Measurements from ENCODE around the gene CPVL.

The CPVL gene

DNA sequence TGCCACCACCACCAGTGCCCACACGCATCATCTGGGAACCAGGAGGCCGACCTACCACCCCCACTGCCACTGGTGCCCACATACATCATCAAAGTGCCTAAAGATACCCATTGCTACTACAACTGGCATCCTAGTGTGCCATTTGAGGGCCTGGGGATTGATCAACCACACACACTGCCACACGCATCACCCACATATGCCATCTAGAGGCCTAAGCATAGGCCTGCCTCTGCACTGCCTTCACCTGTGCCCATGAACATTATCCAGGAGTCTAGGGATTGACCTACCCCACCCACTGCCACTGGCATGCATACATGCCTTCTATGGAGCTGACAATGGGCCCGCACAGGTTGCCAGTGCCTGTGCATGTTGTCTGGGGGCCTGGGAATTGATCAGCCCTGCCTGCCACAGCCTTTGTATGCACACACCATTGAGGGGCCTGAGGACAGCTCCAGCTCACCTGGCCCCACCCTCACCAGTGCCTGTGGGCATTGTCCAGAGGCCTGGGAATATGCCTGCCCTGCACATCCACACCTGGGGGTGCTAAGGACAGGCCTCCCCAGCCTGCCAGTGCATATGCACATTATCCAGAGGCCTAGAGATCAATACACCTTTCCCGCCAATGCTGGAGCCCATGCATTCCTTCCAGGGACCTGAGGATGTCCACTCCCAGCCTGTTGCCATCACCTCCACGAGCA lies 123.9 kb downstream of the CPVL start:
- DNase-seq (ENCODE audit: low read depth): no peak
- no peak overlapping the region for H3K4me3 ChIP-seq (ENCODE audit: control insufficient read depth, low read depth, low read length)
- TF ChIP-seq, protein P1, sequence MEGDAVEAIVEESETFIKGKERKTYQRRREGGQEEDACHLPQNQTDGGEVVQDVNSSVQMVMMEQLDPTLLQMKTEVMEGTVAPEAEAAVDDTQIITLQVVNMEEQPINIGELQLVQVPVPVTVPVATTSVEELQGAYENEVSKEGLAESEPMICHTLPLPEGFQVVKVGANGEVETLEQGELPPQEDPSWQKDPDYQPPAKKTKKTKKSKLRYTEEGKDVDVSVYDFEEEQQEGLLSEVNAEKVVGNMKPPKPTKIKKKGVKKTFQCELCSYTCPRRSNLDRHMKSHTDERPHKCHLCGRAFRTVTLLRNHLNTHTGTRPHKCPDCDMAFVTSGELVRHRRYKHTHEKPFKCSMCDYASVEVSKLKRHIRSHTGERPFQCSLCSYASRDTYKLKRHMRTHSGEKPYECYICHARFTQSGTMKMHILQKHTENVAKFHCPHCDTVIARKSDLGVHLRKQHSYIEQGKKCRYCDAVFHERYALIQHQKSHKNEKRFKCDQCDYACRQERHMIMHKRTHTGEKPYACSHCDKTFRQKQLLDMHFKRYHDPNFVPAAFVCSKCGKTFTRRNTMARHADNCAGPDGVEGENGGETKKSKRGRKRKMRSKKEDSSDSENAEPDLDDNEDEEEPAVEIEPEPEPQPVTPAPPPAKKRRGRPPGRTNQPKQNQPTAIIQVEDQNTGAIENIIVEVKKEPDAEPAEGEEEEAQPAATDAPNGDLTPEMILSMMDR (conservative IDR thresholded peaks at IDR 0.05; ENCODE audit: control insufficient read depth, insufficient read depth, low read depth, low read length): no peak

DNA sequence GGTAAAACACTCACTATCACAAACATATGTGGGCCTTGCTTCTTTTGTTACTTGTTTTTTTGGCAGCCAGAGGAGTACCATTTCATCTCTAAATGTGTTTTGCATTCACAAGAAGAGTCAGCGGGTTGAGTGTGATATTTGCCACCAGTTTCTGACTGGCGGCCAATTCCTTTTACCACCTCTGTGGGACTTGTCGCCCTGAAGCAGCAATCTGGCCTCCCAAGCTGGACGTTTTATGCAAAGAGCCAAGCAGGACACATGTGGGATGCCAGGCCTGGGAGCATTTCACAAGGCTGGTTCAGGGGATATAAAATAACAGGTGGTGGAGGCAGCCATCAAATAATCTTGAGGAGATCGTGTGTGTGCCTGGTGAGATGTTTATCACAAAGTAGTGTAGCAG lies 126.4 kb downstream of the CPVL start:
- no peak overlapping the region for H3K4me3 ChIP-seq (ENCODE audit: control insufficient read depth, low read depth, low read length)
- TF ChIP-seq, protein P1 (conservative IDR thresholded peaks at IDR 0.05; ENCODE audit: control insufficient read depth, insufficient read depth, low read depth, low read length): no peak
- DNase-seq (ENCODE audit: low read depth): no peak

DNA sequence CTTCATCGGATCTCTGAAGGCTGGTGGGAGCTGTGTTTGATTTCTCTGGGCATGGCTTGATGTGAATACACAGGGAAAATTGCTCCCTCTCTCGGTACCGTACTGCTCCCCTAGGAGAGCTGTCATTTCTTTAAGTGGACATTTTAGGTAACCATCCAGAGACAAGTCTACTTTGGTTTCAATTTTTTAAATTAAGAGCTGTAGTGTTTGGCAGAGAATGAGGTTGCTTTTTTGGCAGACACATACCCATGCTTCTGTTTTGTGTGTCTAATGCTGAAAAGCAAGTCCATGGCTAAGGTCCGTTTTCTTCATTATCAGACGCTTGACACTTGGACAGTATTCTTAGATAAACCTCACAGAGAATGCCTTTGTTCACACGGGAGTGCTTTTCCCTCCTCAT lies 127.0 kb downstream of the CPVL start:
- peak; percentile 47 for DNase-seq (ENCODE audit: low read depth)
- no peak overlapping the region for H3K4me3 ChIP-seq (ENCODE audit: control insufficient read depth, low read depth, low read length)
- TF ChIP-seq, protein P1 (conservative IDR thresholded peaks at IDR 0.05; ENCODE audit: control insufficient read depth, insufficient read depth, low read depth, low read length): peak; percentile 49

DNA sequence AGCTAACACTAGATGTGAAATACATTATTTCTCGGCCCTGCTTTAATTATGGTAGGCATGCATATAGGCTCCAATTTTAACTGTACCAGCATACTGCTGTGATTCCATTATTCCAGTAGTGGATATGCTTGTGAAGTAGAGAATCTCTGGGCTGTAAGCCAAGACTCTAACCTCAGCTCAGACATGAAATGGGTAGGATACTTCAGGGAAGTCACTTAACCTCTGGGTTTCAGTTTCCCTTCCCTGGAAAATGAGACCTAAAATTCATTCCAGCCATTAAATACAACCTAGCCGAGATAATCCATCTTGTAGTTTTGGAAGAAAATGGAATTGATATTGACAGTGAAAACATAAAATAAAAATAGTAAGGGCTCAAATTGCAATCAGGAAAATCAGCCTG lies 128.6 kb downstream of the CPVL start:
- DNase-seq (ENCODE audit: low read depth): peak; percentile 21
- H3K4me3 ChIP-seq (ENCODE audit: control insufficient read depth, low read depth, low read length): no peak overlapping the region
- TF ChIP-seq, protein P1 (conservative IDR thresholded peaks at IDR 0.05; ENCODE audit: control insufficient read depth, insufficient read depth, low read depth, low read length): no peak

DNA sequence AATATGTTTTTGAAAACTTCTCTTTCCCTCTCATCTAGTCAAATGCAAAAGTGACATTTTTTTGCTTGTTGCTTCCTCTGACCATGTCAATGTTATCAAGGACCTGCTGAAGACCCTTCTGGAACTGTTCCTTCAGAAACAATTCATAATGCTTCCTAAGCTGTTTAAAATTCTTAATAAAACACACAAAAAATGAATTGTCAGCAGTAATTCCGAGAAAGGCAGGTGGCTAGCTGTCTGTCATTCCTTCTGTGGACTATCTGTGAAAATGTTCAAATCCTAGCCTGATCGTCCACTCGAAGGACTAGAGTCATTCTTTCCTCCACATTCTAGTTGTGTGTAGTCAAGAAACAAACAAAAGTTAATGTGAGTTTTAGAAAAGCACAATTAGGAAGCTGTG lies 131.6 kb downstream of the CPVL start:
- TF ChIP-seq, protein P1 (conservative IDR thresholded peaks at IDR 0.05; ENCODE audit: control insufficient read depth, insufficient read depth, low read depth, low read length): no peak
- no peak for DNase-seq (ENCODE audit: low read depth)
- H3K4me3 ChIP-seq (ENCODE audit: control insufficient read depth, low read depth, low read length): no peak overlapping the region

DNA sequence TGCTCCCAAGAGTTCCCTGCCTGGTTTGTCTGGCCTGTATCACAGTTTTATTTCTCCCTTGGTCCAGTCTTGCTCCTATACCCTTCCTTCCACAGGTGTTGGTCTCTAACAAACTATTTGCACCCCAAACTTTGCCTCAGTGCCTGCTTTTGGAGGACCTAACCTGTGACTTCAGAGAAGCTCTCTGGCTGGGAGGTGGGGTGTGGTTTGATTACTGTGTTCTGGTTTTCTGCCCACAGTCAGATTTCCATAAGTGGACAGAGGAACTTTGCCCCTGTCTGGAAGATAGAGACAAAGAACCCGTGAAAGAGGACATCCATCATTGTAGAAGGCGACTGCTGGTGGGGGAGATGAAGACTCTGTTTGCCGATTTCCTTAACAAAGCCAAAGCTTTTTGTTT lies 132.4 kb downstream of the CPVL start:
- DNase-seq (ENCODE audit: low read depth): no peak
- H3K4me3 ChIP-seq (ENCODE audit: control insufficient read depth, low read depth, low read length): no peak overlapping the region
- TF ChIP-seq, protein P1 (conservative IDR thresholded peaks at IDR 0.05; ENCODE audit: control insufficient read depth, insufficient read depth, low read depth, low read length): no peak
